GM18909 (cell line): ENCODE measurements around the gene UHRF1.
"Not testable (repeated sequence)": the region's sequence is repeated elsewhere in the genome, so short reads cannot be mapped to it uniquely, and the experiment has no call there.

Source experiments
- ATAC-seq: cut with Tn5 transposase; IDR thresholded peaks from one replicate; pipeline ENCODE4 v1.9.1; 2021; ENCODE audit warnings: mild to moderate bottlenecking; ENCODE audit not compliant: unreplicated experiment, poor library complexity

UHRF1 gene

DNA sequence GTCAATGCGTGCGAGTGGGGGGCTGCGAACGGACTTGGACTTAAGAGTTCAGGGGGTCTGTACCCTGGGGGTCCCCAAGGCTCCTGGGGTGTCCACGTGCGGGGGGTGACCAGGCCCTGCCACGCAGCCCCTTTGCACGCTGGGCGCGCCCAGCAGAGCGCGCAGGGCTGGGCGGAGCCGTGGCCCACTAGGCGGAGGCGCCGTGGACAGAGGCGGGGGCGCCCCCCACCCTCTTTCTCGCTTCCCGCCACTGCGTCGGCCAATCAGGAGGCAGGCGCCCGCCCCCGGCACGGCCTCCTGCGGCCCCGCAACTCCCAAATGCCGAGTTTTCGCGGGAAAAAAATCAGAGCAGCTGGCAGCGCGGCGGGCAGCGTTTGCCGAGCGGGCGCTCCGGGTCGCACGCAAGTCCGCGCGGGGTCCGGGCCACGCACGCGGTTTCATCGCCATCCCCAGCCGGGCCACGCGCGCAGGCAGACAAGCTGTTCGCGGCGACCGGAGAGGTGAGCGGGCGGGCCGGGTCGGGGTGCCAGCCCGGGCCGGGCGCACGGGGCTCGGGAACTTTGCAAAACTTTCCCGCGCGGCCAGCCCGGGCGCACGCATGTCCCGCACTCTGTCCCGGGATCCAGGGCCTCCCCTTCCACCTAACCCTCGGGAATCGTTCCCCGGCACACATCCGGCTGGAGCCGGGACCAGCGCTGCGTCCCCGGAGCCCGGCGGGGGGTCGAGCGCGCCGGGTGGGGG, at the start of gene UHRF1:
Gene UHRF1, plus strand, starts transcription at position 346 of the 741 bp plus-strand sequence. CDS start 1,385 bp downstream, outside the sequence.
- peak; percentile 29 for ATAC-seq

DNA sequence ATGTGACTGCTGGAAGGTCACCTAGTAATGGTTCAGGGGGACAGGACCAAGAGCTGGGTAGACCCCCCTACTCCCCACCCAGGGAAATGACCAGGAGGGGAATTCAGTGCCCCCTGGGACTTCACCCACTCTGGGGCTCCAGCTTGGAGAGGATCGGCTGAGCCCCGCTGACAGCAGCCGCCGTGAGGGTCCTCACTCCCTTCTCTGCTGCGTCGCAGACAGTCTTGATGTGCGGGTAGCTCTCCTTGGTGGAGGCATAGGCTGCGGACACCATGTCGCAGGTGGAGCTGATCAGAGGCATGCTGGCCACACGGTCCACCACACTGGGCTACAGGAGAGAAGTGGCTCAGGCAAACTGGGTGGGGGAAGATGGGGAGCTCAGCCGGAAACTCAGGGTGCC, 49.6 kb upstream of the UHRF1 start:
- no peak for ATAC-seq

DNA sequence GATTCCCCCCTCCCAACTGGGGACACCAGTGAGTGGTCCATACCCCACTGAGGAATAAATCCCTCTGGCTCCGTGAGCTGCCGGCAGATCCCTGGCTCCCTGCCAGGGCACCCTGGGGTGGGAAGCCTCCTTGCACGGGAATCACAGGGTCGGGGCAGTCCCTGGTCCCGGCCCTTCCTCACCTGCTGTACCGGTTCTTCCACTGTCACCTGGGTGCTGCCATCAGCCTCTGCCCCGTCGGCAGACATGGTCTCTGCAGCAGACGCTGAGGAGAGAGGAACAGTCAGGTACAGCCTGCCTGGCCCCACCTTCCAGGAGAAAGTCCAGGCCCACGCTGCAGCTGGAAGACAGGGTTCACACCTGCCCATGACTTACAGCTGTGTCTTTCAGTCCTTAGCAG, 48.2 kb upstream of the UHRF1 start:
- ATAC-seq = no peak

DNA sequence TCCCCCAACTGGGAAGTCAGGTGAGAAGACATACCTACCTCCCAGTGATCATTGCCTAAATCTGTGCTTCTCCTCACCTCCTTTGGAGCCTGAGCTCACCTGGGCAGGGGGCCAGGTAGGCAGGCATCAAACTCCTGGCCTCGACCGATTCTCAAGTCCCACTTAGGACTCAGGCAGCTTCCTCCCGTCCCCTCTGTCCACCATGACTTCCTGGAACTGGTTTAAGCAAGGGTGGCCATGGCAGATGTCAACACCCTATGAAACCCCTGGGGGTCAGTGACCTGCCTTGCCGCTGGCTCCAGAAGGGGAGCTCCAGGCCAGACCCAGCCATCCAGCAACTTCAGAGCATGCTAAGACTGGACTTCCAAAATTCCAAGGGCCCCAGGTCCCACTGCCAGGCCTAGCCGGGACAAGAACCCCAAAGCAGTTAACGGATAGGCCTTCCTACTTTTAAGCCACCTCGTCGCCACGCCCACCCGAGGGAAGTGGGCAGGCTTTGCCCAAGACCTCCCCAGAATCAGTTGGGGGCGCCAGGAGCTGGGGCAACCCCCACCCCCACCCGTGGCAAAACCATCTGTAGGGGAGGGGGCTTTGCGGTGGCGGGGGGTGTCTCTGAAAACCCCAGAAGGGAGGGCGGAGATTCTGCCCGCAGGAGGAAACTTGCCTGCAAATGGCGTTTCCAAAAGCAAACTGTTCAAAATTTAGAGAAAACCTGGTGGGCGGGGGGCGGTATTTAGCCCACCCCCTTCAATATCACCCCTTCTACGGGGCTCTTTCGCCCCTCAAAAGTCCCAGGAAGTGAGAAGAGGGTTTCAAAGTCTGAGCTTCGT, 42.5 kb upstream of the UHRF1 start:
- no peak for ATAC-seq

DNA sequence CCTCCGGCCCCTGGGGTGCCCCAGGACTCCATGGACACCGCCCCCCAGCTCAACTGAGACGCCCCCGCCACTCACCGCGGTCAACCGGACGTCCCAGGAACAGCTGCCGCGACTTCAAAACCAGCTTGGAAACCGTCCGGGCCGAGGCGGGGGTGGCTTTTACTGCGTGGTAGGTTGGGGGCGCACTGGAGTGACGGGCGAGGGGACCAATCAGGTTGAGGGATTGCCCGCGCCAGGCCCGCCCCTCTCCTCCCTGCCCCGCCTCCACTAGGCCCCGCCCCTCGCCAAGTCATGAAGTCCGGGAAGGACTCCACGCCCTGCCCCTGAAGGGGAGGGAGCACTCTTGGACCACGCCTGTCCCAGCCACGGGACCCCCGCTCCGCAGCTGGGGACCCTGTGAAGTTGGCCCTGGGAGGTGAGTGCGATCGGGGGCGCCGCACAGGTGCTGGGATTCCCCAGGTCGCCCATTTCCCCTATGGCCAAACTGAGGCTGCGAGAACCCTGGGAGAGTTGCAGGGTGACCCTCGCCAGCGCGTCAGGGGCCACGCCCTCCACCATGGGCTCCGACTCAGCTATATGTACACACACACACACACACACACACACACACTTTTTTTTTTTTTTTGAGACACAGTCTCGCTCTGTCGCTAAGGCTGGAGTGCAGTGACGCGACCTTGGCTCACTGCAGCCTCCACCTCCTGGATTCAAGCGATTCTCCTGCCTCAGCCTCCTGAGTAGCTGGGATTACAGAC, 41.6 kb upstream of the UHRF1 start, which contains the start of gene PLIN3:
Gene PLIN3, minus strand, starts transcription at position 134 of the 752 bp plus-strand sequence. CDS start 6,273 bp downstream, outside the sequence.
- peak; percentile 68 for ATAC-seq

DNA sequence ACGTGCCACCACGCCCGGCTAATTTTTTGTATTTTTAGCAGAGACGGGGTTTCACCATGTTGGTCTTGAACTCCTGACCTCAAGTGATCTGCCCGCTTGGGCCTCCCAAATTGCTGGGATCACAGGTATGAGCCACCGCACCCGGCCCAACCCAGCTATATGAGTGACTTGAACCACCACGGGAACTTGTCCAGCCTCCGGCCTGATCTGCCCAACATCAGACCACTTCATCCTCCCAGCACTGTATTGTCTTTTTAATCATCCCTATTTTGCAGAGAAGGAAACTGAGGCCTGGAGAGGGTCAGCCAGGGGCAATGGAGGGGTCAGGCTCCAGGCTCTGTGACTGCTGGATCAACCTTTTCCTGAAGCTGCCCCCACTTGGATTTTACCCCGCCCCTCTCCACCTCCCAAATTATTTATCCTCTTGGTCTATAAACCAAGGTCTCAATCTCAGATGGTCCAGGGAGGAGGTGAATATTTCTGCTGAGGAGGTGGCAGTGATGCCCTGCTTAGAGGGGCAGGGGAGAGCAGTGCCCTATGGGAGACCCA, 40.9 kb upstream of the UHRF1 start:
- ATAC-seq = no peak

DNA sequence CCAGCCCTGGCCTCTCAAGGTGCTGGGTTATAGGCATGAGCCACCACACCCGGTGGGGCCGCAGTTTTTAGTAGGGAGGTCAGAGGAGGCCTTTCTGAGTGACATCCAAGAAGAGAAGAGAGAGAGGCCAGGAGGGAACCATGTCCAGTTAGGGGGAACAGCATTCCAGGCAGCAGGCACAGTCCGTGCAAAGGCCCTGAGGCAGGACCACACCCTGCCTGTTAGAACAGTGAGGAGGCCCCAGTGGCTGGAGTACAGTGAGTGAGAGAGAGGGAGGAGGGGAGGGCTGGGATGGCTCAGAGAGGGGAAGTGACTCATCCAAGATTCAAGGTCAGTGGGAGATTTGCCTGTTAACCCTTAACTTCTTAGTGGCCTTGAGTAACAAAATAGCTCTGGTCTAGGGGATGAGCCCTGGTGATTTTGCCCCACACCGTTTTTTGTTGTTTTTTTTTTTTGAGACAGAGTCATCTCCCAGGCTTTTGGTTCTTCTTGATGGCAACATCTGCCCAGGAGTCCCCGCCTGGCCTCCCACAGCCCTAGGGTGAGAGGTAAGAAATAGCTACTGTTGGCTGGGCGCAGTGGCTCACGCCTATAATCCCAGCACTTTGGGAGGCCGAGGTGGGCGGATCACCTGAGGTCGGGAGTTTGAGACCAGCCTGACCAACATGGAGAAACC, 39.1 kb upstream of the UHRF1 start:
- no peak for ATAC-seq

DNA sequence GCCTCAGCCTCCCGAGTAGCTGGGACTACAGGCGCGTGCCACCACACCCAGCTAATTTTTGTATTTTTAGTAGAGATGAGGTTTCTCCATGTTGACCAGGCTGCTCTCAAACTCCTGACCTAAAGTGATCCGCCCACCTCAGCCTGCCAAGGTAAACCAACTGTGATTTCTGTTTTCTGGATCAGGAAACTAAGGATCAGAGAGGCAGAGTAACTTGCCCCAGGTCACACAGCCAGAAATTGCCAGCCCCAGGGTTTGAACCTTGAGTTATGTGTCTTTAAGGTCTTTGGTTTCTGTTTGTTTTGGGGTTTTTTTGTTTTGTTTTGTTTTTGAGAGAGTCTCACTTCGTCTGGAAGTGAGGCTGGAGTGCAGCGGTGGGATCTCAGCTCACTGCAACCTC, 37.6 kb upstream of the UHRF1 start:
- ATAC-seq = no peak

DNA sequence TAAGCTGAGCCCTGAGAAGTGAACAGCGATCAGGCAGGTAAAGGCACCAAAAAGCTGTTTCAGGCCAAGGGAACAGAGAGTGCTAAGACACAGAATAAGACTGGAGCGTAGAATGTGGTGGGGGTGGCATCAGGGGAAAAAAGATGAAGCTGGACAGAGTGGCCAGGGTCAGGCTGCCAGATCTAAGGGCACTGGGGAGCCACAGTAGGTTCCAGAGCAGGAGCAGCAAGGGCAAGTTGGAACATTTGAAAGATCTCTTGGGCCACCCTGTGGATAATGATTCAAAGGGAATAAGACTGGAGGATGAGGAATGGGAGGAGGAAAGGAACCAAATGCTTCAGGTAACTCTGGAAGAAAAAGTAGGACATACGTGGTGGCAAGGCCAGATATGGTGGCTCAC, 35.4 kb upstream of the UHRF1 start:
- no peak for ATAC-seq

DNA sequence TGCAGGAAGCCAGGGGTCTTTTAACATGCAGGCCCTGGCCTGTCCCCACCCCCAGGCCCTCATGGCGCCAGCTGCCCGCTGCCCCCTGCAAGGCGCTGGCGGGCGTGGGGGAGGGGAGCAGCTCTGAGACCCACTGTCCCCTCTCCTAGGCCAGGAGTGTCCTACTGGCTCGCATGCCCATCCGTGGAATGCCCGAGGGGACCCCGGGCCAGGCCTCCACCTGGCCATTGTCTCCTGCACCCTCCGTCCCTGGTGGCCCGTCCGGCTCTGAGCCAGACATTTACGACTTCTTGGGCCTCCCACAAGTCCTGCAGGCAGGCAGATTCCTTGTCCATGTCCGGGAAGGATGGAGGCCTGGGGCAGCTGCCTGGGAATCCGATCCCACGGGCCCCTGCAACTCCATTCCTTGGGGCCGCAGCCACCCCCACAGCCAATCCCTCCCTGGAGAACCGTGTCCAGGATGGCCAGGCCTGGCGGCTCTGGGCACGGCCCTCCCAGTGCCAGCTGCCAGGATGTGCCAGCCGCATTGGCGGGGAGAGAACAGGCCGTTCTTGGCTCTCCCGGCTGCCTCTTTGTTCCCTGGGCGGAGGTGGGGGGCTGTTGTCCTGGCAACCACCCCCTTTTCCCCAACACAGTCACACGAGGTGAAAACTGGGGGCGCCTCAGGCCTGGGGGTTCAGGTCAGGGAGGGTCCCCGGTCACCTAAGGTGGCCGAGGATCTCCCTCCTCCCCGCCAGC, 31.4 kb upstream of the UHRF1 start:
- ATAC-seq = no peak

DNA sequence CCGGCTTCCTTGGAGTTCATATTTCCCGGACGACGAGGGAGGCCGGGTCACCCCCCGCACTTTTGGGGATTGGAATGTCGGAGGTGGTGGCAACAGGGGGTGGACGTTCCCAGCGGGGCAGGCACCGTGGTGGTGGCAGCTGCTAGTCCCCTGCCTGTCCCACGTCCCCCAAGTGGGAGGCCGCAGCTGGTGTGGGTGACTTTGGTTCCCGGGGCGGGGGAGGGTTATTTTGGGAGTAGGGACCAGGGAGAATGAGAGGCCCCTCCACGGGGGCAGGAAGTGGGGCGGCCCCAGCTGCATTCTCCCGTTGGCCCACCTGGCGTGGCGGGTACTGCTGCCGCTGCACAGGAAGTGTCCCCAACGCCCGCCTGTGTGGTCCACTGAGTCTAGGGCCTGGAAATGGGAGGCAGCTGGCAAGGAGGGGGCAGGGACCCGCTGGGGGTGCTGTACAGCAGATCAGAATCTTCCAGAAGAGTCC, 30.8 kb upstream of the UHRF1 start:
- no peak for ATAC-seq

DNA sequence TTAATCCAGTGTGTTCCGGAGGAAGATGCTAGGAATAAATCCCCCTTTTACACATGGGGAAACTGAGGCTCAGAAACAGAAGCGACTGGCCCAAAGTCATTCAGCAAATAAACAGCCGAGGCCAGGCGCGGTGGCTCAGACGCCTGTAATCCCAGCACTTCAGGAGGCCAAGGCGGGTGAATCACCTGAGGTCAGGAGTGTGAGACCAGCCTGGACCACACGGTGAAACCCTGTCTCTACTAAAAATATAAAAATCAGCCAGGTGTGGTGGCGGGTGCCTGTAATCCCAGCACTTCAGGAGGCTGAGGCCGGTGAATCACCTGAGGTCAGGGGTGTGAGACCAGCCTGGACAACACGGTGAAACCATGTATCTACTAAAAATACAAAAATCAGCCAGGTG, 30.3 kb upstream of the UHRF1 start:
- ATAC-seq = no peak

DNA sequence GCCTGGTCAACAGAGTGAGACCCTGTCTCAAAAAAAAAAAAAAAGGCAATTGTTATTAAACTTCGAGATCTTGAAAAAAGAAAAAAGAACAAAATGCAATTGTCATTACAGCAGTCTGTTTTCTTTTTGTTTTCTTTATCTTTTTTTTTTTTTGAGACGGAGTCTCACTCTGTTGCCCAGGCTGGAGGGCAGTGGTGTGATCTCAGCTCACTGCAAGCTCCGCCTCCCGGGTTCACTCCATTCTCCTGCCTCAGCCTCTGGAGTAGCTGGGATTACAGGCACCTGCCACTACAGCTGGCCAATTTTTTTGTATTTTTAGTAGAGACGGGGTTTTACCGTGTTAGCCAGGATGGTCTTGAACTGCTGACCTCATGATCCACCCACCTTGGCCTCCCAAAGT, 26.4 kb upstream of the UHRF1 start:
- ATAC-seq = not testable (repeated sequence)

DNA sequence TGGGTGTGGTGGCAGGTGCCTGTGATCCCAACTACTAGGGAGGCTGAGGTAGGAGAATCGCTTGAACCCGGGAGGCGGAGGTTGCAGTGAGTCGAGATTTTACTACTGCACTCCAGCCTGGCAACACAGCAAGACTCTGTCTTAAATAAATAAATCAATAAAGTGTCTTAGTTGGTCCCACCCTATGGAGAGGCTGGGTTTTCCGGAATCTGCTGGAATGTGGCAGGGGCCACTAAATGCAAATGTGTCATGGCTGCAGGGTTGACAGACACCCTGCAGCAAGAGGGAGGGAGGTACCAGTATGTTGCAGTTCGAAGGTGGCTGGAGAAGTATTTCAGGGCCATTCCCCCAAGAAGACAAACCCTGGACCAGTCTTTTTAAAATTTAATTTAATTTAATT, 24.3 kb upstream of the UHRF1 start:
- ATAC-seq = not testable (repeated sequence)

DNA sequence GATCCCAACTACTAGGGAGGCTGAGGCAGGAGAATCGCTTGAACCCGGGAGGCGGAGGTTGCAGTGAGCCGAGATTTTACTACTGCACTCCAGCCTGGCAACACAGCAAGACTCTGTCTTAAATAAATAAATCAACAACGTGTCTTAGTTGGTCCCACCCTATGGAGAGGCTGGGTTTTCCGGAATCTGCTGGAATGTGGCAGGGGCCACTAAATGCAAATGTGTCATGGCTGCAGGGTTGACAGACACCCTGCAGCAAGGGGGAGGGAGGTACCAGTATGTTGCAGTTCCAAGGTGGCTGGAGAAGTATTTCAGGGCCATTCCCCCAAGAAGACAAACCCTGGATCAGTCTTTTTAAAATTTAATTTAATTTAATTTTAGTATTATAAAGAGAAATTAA, 21.5 kb upstream of the UHRF1 start:
- ATAC-seq = not testable (repeated sequence)

DNA sequence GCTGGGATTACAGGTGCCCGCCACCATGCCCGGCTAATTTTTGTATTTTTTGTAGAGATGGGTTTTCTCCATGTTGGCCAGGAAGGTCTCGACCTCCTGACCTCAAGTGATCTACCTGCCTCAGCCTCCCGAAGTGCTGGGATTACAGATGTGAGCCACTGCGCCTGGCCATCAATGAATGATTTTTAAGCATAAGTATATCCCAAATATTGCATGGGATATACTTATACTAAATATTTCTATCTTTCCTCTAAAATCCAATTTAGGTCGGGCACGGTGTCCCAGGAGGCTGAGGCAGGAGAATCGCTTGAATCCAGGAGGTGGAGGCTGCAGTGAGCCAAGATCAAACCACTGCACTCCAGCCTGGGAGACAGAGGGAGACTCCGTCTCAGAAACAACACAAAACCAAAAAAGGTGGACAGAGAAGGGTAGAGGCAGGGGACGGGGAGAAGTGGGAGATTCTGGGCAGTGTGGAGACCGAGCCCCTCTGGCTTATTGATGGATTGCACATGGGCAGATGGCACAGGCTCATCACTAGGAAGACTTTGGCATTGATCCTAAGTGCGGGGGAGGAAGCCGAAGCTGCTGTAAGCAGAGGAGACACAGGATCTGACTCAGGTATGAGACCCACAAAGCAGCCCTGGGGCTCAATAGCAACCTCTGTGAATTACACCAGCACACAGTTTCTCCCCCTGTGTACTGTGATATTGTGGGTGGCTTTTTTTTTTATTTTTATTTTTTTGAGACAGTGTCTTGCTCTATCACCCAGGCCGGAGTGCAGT, 20.1 kb upstream of the UHRF1 start:
- no peak for ATAC-seq

DNA sequence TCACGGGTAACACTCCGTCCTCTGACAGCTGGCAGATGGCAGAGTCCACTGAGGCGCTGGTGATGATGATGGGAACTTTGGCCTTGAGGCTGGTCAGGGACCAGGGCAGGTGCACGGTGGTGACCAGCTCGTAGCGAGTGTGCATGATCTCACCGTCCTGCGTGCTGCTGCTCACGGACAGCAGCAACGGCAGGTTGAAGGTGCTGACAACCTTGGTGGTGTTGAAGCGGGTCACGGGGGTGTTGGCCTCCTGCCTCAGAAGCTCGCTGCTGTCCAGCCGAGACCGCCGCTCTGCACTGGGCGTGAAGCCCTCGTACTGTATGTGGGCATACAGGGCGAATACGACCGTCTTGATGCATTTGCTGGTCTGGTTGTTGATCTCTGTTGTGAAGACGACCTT, 18.2 kb upstream of the UHRF1 start:
- no peak for ATAC-seq

DNA sequence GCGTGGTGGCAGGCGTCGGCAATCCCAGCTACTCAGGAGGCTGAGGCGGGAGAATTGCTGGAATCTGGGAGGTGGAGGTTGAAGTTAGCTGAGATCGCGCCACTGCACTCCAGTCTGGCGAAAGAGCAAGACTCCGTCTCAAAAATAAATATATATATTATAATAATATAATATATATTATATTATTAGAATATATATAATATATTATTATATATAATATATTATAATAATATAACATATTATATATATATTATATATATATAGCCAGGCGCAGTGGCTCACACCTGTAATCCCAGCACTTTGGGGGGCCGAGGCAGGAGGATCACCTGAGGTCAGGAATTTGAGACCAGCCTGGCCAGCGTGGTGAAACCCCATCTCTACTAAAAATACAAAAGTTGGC, 16.3 kb upstream of the UHRF1 start:
- not testable (repeated sequence) for ATAC-seq
